HepG2 (cell line): ENCODE measurements around the gene ACAD8. TPM values are rescaled to one million over a fixed set of nuclear protein-coding genes. Genes with fewer than 3 reads are reported as not detected.

Experiments
- CAMTA2 ChIP-seq: sonication (generic); formaldehyde crosslinking; IDR thresholded peaks from 2 replicates; pipeline ENCODE4 v1.4.0; 2020; ENCODE audit warnings: mild to moderate bottlenecking, missing genetic modification reagents, borderline replicate concordance
- CENPX ChIP-seq: sonication (generic); formaldehyde crosslinking; IDR thresholded peaks from 2 replicates; pipeline ENCODE4 v1.9.0; 2021; ENCODE audit warnings: mild to moderate bottlenecking, missing genetic modification reagents, moderate library complexity
- HNF4A ChIP-seq: sonication (generic); formaldehyde crosslinking; IDR thresholded peaks from 2 replicates; pipeline ENCODE4 v1.4.0; 2020; ENCODE audit warnings: missing genetic modification reagents
- MTA3 ChIP-seq: sonication (generic); formaldehyde crosslinking; IDR thresholded peaks from 2 replicates; pipeline ENCODE4 v1.4.0; 2020; ENCODE audit warnings: missing genetic modification reagents
- NFAT5 ChIP-seq: sonication (generic); formaldehyde crosslinking; IDR thresholded peaks from 2 replicates; pipeline ENCODE4 v1.4.0; 2020; ENCODE audit warnings: missing genetic modification reagents
- NRL ChIP-seq: sonication (generic); formaldehyde crosslinking; IDR thresholded peaks from 2 replicates; pipeline ENCODE4 v1.5.0; 2020; ENCODE audit warnings: missing genetic modification reagents, mild to moderate bottlenecking, moderate library complexity, borderline replicate concordance
- REL ChIP-seq: sonication (generic); formaldehyde crosslinking; conservative IDR thresholded peaks from 2 replicates; pipeline ENCODE4 v1.8.0; 2022; ENCODE audit warnings: mild to moderate bottlenecking, missing genetic modification reagents, moderate library complexity
- SYNCRIP ChIP-seq: fragments of 200-400 bp; formaldehyde crosslinking; IDR thresholded peaks from 2 replicates; pipeline ENCODE4 v1.6.1; 2018; ENCODE audit warnings: mild to moderate bottlenecking, low read depth, low read length; ENCODE audit not compliant: insufficient read depth
- ZBTB7B ChIP-seq: sonication (generic); formaldehyde crosslinking; IDR thresholded peaks from 2 replicates; pipeline ENCODE4 v1.4.0; 2020; ENCODE audit warnings: missing genetic modification reagents
- ZNF207 ChIP-seq: fragments of 450-650 bp; IDR thresholded peaks from 2 replicates; pipeline ENCODE4 v1.6.1; 2016; ENCODE audit warnings: antibody characterized with exemption, borderline replicate concordance
- ZNF24 ChIP-seq: fragments of 450-650 bp; IDR thresholded peaks from 2 replicates; pipeline ENCODE4 v1.6.1; 2017; ENCODE audit warnings: antibody characterized with exemption, mild to moderate bottlenecking
- ZNF317 ChIP-seq: sonication (generic); formaldehyde crosslinking; IDR thresholded peaks from 2 replicates; pipeline ENCODE4 v1.5.0; 2020; ENCODE audit warnings: mild to moderate bottlenecking, missing genetic modification reagents
- ZNF503 ChIP-seq: sonication (generic); formaldehyde crosslinking; IDR thresholded peaks from 2 replicates; pipeline ENCODE4 v1.4.0; 2020; ENCODE audit warnings: missing genetic modification reagents
- ZNF777 ChIP-seq: sonication (generic); formaldehyde crosslinking; IDR thresholded peaks from 2 replicates; pipeline ENCODE4 v1.4.0; 2020; ENCODE audit warnings: missing genetic modification reagents
- ZNF839 ChIP-seq: sonication (generic); formaldehyde crosslinking; IDR thresholded peaks from 2 replicates; pipeline ENCODE4 v1.4.0; 2020; ENCODE audit warnings: missing genetic modification reagents, mild to moderate bottlenecking, borderline replicate concordance
- ZNF878 ChIP-seq: sonication (generic); formaldehyde crosslinking; IDR thresholded peaks from 2 replicates; pipeline ENCODE4 v1.8.1; 2023; ENCODE audit warnings: mild to moderate bottlenecking, missing genetic modification reagents, moderate library complexity
- ZZZ3 ChIP-seq: sonication (generic); formaldehyde crosslinking; IDR thresholded peaks from 2 replicates; pipeline ENCODE4 v1.4.0; 2020; ENCODE audit warnings: missing genetic modification reagents, mild to moderate bottlenecking, borderline replicate concordance
- polyA plus RNA-seq, 8 experiments: library from polyadenylated mRNA; depleted of rRNA in 3 of 8; stranded (reverse) in 7 of 8; unstranded in 1 of 8; fragments of >200 nt; fragmentation: Illumina TruSeq in 4 of 8; extraction: Trizol in 4 of 8; gene quantifications; 2 replicates each; pipeline versions ENCODE4 v1.2.1 to v1.2.3, GENCODE V29; 2011 to 2016; ENCODE audit warnings: low read depth in 4 of 8, missing spikeins in 1 of 8, mixed read lengths in 1 of 8; ENCODE audit not compliant: insufficient read depth in 1 of 8
- total RNA-seq, 5 experiments: library from RNA; depleted of rRNA; stranded (reverse); fragments of >200 nt; fragmentation: Illumina TruSeq; extraction: Trizol; gene quantifications; 2 replicates each; pipeline ENCODE4 v1.2.3, GENCODE V29; 2016; ENCODE audit warnings: low read depth in 1 of 5
- TF ChIP-seq, protein P1 (sequence below): sonication (generic); formaldehyde crosslinking; IDR thresholded peaks from 2 replicates; pipeline ENCODE4 v1.9.0; 2022; ENCODE audit warnings: missing genetic modification reagents, mild to moderate bottlenecking, borderline replicate concordance

ACAD8 gene
- total and polyA plus RNA-seq, 2 of the 13 experiments (the other 11 are each of a cell fraction or from before 2014, with no cell fraction given): 13.5 to 20.3 TPM

DNA sequence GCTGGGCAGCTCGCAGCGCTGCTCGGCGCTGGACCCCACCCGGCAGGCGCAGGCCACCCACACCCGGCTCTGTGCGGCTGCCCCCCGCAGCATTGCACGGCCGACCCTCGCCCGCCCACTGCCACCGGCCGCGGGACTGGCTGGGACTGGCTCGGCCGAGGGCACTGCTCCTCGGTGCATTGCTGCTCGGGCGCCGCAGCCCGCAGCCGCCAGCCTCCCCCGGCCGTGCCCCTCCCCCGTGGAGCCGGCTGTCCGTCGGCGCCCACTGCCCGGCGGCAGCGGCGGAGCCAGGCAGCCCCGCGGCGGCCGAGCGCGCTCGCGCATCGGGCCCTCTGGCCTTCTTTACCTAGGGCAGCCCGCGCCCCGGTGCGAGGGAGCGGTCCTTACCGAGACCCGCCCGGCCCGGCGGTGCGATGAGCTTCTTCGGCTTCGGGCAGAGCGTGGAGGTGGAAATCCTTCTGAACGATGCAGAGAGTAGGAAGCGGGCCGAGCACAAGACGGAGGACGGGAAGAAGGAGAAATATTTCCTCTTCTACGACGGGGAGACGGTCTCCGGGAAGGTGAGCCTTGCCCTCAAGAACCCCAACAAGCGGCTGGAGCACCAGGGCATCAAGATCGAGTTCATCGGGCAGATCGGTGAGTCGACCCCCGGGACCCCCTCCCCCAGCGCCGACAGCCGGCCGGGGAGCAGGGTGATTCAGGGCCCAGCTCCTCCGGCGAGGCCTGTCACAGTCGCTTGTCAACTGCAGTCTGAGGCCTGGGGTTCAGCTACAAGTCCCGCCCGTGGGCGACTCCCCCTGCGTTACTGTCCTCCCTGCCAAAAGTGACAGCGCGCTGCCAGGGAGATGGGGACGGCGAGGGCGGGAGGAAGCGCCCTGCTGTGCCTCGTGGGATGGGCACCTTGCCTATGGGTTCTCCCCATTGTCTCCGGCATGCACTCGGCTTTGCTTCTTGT is 28.4 kb upstream of the ACAD8 start (continued):
- TF ChIP-seq, protein P1, sequence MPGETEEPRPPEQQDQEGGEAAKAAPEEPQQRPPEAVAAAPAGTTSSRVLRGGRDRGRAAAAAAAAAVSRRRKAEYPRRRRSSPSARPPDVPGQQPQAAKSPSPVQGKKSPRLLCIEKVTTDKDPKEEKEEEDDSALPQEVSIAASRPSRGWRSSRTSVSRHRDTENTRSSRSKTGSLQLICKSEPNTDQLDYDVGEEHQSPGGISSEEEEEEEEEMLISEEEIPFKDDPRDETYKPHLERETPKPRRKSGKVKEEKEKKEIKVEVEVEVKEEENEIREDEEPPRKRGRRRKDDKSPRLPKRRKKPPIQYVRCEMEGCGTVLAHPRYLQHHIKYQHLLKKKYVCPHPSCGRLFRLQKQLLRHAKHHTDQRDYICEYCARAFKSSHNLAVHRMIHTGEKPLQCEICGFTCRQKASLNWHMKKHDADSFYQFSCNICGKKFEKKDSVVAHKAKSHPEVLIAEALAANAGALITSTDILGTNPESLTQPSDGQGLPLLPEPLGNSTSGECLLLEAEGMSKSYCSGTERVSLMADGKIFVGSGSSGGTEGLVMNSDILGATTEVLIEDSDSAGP (CRISPR knock-in tag): 0 out of 2 replicates have a peak, but pooled peaks have one; percentile 18
- TF ChIP-seq REL (CRISPR knock-in tag): no peak
- TF ChIP-seq ZZZ3 (CRISPR knock-in tag): peak; percentile 70; the same call in 1 of the 2 replicates
- TF ChIP-seq ZBTB7B (CRISPR knock-in tag): no peak
- no peak for TF ChIP-seq ZNF878 (CRISPR knock-in tag)
- no peak for TF ChIP-seq CAMTA2 (CRISPR knock-in tag)
- TF ChIP-seq ZNF777: peak; percentile 82
- TF ChIP-seq HNF4A (CRISPR knock-in tag): no peak
- no peak for TF ChIP-seq ZNF207
- peak; percentile 39; the same call in 1 of the 2 replicates for TF ChIP-seq ZNF503 (CRISPR knock-in tag)
- TF ChIP-seq ZNF317 (CRISPR knock-in tag): no peak
- TF ChIP-seq SYNCRIP: no peak
- 0 out of 2 replicates have a peak, but pooled peaks have one; percentile 7 for TF ChIP-seq NFAT5 (CRISPR knock-in tag)
- TF ChIP-seq MTA3 (CRISPR knock-in tag): no peak
- 0 out of 2 replicates have a peak, but pooled peaks have one; percentile 19 for TF ChIP-seq ZNF839 (CRISPR knock-in tag)
- 0 out of 2 replicates have a peak, but pooled peaks have one; percentile 48 for TF ChIP-seq NRL (CRISPR knock-in tag)
- TF ChIP-seq CENPX (CRISPR knock-in tag): no peak
- no peak for TF ChIP-seq ZNF24
